K562 (cell line): ENCODE data around the gene CMTM4.

Experiments used
- ARID2 ChIP-seq: fragments of 450-650 bp; IDR thresholded peaks from 2 replicates; pipeline ENCODE4 v1.6.1; 2017; ENCODE audit warnings: antibody characterized with exemption, mild to moderate bottlenecking
- CREB1 ChIP-seq, 2 experiments: sonication (generic) in 1 of 2; formaldehyde crosslinking in 1 of 2; IDR thresholded peaks; 2 replicates each; pipeline versions ENCODE4 v1.6.1 to v1.8.0; 2012 to 2022; ENCODE audit warnings: inconsistent platforms in 1 of 2, mild to moderate bottlenecking in 1 of 2, missing genetic modification reagents in 1 of 2, moderate library complexity in 1 of 2
- E2F3 ChIP-seq: fragments of 250-450 bp; sonication (Bioruptor Pico); IDR thresholded peaks from 2 replicates; pipeline ENCODE4 v1.4.0; 2020; ENCODE audit warnings: mild to moderate bottlenecking
- EP300 ChIP-seq: IDR thresholded peaks from 2 replicates; pipeline ENCODE4 v1.6.1; 2012; ENCODE audit warnings: low read length, improper control_type of control experiment
- HDAC6 ChIP-seq: IDR thresholded peaks from 2 replicates; pipeline ENCODE4 v1.6.1; 2012; ENCODE audit warnings: low read depth, mild to moderate bottlenecking, control low read depth, inconsistent platforms, low read length, moderate library complexity
- L3MBTL2 ChIP-seq: fragments of 450-650 bp; IDR thresholded peaks from 2 replicates; pipeline ENCODE4 v1.6.1; 2016; ENCODE audit warnings: mild to moderate bottlenecking, moderate library complexity
- MTA1 ChIP-seq: fragments of 450-650 bp; IDR thresholded peaks from 2 replicates; pipeline ENCODE4 v1.6.1; 2017; ENCODE audit warnings: borderline replicate concordance
- RCOR1 ChIP-seq, 2 experiments: IDR thresholded peaks; 2 replicates each; pipeline ENCODE4 v1.6.1; 2012; ENCODE audit warnings: low read depth in 2 of 2, low read length in 2 of 2, borderline replicate concordance in 1 of 2, improper control_type of control experiment in 1 of 2
- ZNF184 ChIP-seq: sonication (generic); formaldehyde crosslinking; IDR thresholded peaks from 2 replicates; pipeline ENCODE4 v1.5.0; 2020; ENCODE audit warnings: missing genetic modification reagents
- ZNF518B ChIP-seq: fragments of 250-450 bp; sonication (Bioruptor Pico); IDR thresholded peaks from 2 replicates; pipeline ENCODE4 v1.5.0; 2021; ENCODE audit warnings: mild to moderate bottlenecking, moderate library complexity
- ZNF639 ChIP-seq, 2 experiments: fragments of 200-800 bp in 1 of 2; sonication (Bioruptor generic) in 1 of 2; sonication (generic) in 1 of 2; formaldehyde crosslinking in 1 of 2; IDR thresholded peaks in 1 of 2; conservative IDR thresholded peaks in 1 of 2; 2 replicates each; pipeline versions ENCODE4 v1.5.0 to v1.6.1; 2016 to 2020; ENCODE audit warnings: missing compliant biosample characterization in 1 of 2, missing genetic modification characterization in 1 of 2, missing genetic modification reagents in 1 of 2

- no peak for TF ChIP-seq EP300
- no peak for TF ChIP-seq L3MBTL2
- TF ChIP-seq HDAC6, result no peak
- no peak for TF ChIP-seq CREB1 (IDR thresholded peaks at IDR 0.05)
- TF ChIP-seq CREB1 (CRISPR knock-in tag; IDR thresholded peaks at IDR 0.05), result no peak
- no peak for TF ChIP-seq ZNF518B (CRISPR knock-in tag)
- TF ChIP-seq ZNF639 (CRISPR knock-in tag; conservative IDR thresholded peaks at IDR 0.05 in 1 of 2, IDR thresholded peaks at IDR 0.05 in 1 of 2), result no peak
- TF ChIP-seq RCOR1 (IDR thresholded peaks at IDR 0.05; ENCODE audit: borderline replicate concordance in 1 of 2, low read depth in 2 of 2, low read length in 2 of 2), result no peak
- no peak for TF ChIP-seq MTA1
- no peak for TF ChIP-seq ARID2
- TF ChIP-seq E2F3 (CRISPR knock-in tag), result no peak
- no peak for TF ChIP-seq ZNF184 (CRISPR knock-in tag)
Observed at GRCh38 chr16:66591018-66591417, 105.5 kb downstream of the CMTM4 start.
